NB4 (cell line): ENCODE measurements around the gene DRC7.

ENCODE experiments used
- DNase-seq: peaks from one replicate; pipeline ENCODE4 v3.0.0; 2010; ENCODE audit warnings: low read depth
- H3K4me3 ChIP-seq: one replicate; pipeline ENCODE4 v1.5.1; 2011; ENCODE audit warnings: mild to moderate bottlenecking, low read depth, low read length, moderate library complexity
- CTCF ChIP-seq: IDR thresholded peaks from one replicate; pipeline ENCODE4 v1.5.1; 2012; ENCODE audit warnings: low read depth, low read length
- MAX ChIP-seq: IDR thresholded peaks from 2 replicates; pipeline ENCODE4 v1.6.1; 2011; ENCODE audit warnings: low read depth, low read length
- MYC ChIP-seq: IDR thresholded peaks from 2 replicates; pipeline ENCODE4 v1.6.1; 2011; ENCODE audit warnings: low read depth, low read length
- POLR2A ChIP-seq: IDR thresholded peaks from 2 replicates; pipeline ENCODE4 v1.6.1; 2011; ENCODE audit warnings: mild to moderate bottlenecking; ENCODE audit not compliant: insufficient read length; ENCODE audit errors: extremely low read depth

Gene DRC7

GRCh38 chr16:57679767-57680482 lies 14.7 kb upstream of the DRC7 start:
- no peak for TF ChIP-seq CTCF
- TF ChIP-seq MYC = no peak
- no peak for TF ChIP-seq POLR2A
- TF ChIP-seq MAX = no peak
- no peak overlapping the region for H3K4me3 ChIP-seq
- peak; percentile 71 for DNase-seq

- no peak overlapping the region for H3K4me3 ChIP-seq
- DNase-seq = peak; percentile 84
- no peak for TF ChIP-seq POLR2A
- no peak for TF ChIP-seq CTCF
- TF ChIP-seq MYC = no peak
- no peak for TF ChIP-seq MAX
Measured at GRCh38 chr16:57680842-57681375, 13.7 kb upstream of the DRC7 start.

GRCh38 chr16:57681950-57682728 lies 12.5 kb upstream of the DRC7 start:
- no peak for DNase-seq
- TF ChIP-seq MAX (0 out of 2 replicates have a peak, but pooled peaks have one; percentile 3), POLR2A (no peak), CTCF (no peak), MYC (no peak)
- H3K4me3 ChIP-seq = no peak overlapping the region

GRCh38 chr16:57682809-57683635 lies 11.6 kb upstream of the DRC7 start:
- TF ChIP-seq POLR2A (peak; percentile 61), CTCF (no peak), MYC (no peak), MAX (no peak)
- H3K4me3 ChIP-seq = no peak overlapping the region
- DNase-seq = peak; percentile 56
